Measurements from ENCODE around the gene TICRR.
"Not testable (repeated sequence)": the region's sequence is repeated elsewhere in the genome, so short reads cannot be mapped to it uniquely, and the experiment has no call there.

TICRR gene

GRCh38 chr15:89575656-89576416, 567 bp downstream of the TICRR start:
- no peak for DNase-seq (ENCODE audit: extremely low read depth, insufficient read length)
- TF ChIP-seq CTCF (IDR thresholded peaks at IDR 0.05; ENCODE audit: insufficient read depth, low read length, poor library complexity, severe bottlenecking): no peak
- Histone ChIP-seq H3K27me3 (replicated peaks; ENCODE audit: control insufficient read depth, insufficient read depth, low read length) (no peaks in the 10 kb centered on the region), H3K36me3 (ENCODE audit: control insufficient read depth, insufficient read depth, low read length) (no peaks in the 10 kb centered on the region; the same call in 1 of the 2 replicates), H3K4me3 (replicated peaks; ENCODE audit: low read depth, low read length) (peak overlapping the region; percentile 88)

GRCh38 chr15:89576417-89576773, 1.1 kb downstream of the TICRR start:
- Histone ChIP-seq H3K27me3 (replicated peaks; ENCODE audit: control insufficient read depth, insufficient read depth, low read length) (no peaks in the 10 kb centered on the region), H3K36me3 (ENCODE audit: control insufficient read depth, insufficient read depth, low read length) (no peaks in the 10 kb centered on the region; the same call in 1 of the 2 replicates), H3K4me3 (replicated peaks; ENCODE audit: low read depth, low read length) (peak overlapping the region; percentile 88)
- DNase-seq (ENCODE audit: extremely low read depth, insufficient read length): no peak
- TF ChIP-seq CTCF (IDR thresholded peaks at IDR 0.05; ENCODE audit: insufficient read depth, low read length, poor library complexity, severe bottlenecking): no peak

- no peaks in the 10 kb centered on the region for H3K27me3 ChIP-seq (replicated peaks; ENCODE audit: control insufficient read depth, insufficient read depth, low read length)
- no peak for DNase-seq (ENCODE audit: extremely low read depth, insufficient read length)
- peak overlapping the region; percentile 47 for H3K4me3 ChIP-seq (replicated peaks; ENCODE audit: low read depth, low read length)
- TF ChIP-seq CTCF (IDR thresholded peaks at IDR 0.05; ENCODE audit: insufficient read depth, low read length, poor library complexity, severe bottlenecking): no peak
- H3K36me3 ChIP-seq (ENCODE audit: control insufficient read depth, insufficient read depth, low read length): no peaks in the 10 kb centered on the region; the same call in 1 of the 2 replicates
These were observed 2.5 kb downstream of the TICRR start for GRCh38 chr15:89577776-89578115.

GRCh38 chr15:89578146-89578545, 2.9 kb downstream of the TICRR start:
- no peak for TF ChIP-seq CTCF (IDR thresholded peaks at IDR 0.05; ENCODE audit: insufficient read depth, low read length, poor library complexity, severe bottlenecking)
- Histone ChIP-seq H3K4me3 (replicated peaks; ENCODE audit: low read depth, low read length) (peak overlapping the region; percentile 47), H3K27me3 (replicated peaks; ENCODE audit: control insufficient read depth, insufficient read depth, low read length) (no peaks in the 10 kb centered on the region), H3K36me3 (ENCODE audit: control insufficient read depth, insufficient read depth, low read length) (no peaks in the 10 kb centered on the region; the same call in 1 of the 2 replicates)
- no peak for DNase-seq (ENCODE audit: extremely low read depth, insufficient read length)

GRCh38 chr15:89580747-89581146, 5.5 kb downstream of the TICRR start:
- H3K27me3 ChIP-seq (replicated peaks; ENCODE audit: control insufficient read depth, insufficient read depth, low read length); DNase-seq (ENCODE audit: extremely low read depth, insufficient read length); H3K4me3 ChIP-seq (replicated peaks; ENCODE audit: low read depth, low read length); H3K36me3 ChIP-seq (ENCODE audit: control insufficient read depth, insufficient read depth, low read length): not testable (repeated sequence)

- no peak for DNase-seq (ENCODE audit: extremely low read depth, insufficient read length)
- Histone ChIP-seq H3K36me3 (ENCODE audit: control insufficient read depth, insufficient read depth, low read length) (peaks cover 12% of the 10 kb centered on the region), H3K4me3 (replicated peaks; ENCODE audit: low read depth, low read length) (no peak overlapping the region), H3K27me3 (replicated peaks; ENCODE audit: control insufficient read depth, insufficient read depth, low read length) (no peaks in the 10 kb centered on the region)
- no peak for TF ChIP-seq CTCF (IDR thresholded peaks at IDR 0.05; ENCODE audit: insufficient read depth, low read length, poor library complexity, severe bottlenecking)
These were observed 11.4 kb downstream of the TICRR start for GRCh38 chr15:89586651-89587050.
